GM12873 (cell line): ENCODE measurements around the gene PLXNA2.

ENCODE experiments used
- CTCF ChIP-seq: IDR thresholded peaks from 2 replicates; pipeline ENCODE4 v1.5.1; 2012; ENCODE audit warnings: low read depth, mild to moderate bottlenecking, moderate library complexity, low read length, control low read depth; ENCODE audit not compliant: insufficient read depth; ENCODE audit errors: missing control alignments

The PLXNA2 gene

DNA sequence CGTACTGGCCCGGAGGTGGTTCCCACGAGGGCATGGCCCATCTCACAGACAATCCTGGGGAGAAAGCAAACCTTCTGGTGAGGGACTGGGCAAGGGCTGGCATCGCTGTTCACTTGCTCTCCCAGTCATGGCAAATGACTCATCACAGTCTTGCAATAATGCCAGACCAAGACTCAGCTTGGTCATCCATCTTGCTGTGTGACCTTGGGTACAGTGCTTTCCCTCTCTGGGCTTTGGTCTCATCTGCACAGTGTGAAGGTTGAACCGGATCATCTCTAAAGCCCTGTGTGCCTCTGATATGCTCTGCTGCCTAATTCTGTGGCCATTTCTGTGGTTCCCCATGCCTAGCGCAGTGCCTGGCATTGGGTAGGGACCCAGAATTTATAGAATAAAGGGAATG, 189.7 kb downstream of the PLXNA2 start:
- no peak for TF ChIP-seq CTCF

DNA sequence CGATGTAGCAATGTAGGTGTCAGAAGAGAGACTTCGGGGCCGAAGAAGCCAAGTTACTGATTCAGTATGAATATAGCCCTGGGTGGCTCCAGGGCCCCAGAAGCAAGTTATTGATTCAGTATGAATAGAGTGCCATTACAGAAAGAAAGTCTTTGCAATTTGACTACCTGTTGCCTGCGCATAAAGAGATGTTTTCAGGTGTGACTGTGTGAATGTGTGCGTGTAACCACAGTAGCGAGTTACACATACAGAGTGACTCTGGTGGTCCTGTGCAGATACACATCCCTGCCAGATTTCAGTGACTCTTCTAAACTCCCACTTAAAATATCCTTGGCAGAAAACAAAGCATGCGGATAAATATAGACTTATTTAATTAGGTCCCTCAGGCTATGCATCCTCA, 190.5 kb downstream of the PLXNA2 start:
- no peak for TF ChIP-seq CTCF

DNA sequence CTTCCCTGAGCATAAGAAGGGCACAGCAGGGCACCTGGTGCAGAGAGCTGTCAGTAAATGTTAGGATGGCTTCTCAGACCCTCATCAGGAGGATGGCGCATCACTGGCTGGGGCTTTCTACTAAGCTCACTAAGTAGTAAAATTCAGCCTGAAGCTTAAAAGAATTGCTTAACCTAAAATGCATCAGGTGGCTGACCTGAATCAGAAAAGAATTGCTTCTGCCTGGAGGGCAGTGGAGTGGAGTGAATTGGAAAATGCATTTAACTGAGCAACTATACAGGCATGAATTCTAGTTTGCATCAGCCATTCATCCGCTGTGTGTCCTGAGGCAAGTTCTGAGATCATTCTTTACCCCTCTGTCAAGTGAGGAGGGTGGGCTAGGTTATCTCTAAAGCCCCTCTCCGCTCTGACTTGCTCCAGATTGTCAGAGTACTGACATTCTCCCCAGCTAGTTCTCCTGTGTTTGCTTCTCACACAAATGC, 191.2 kb downstream of the PLXNA2 start:
- TF ChIP-seq CTCF = no peak

DNA sequence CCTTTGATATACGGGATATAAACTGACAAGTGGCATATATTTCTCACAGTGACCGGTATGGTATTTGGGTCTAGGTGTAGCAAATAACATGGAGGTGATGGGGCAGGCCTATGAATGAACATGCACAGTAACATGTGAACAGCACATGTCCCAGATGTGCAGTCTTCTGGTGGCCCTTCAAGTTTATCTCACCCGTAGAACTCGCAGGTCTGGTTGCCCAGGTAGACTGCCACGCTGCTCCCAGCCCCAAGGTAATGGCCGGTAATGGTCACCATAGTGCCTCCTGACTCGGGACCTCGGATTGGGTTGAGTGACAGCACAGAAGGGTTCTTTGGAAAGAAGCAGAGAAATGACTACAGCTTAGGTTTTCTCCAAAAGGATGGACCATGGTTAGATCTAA, 192.0 kb downstream of the PLXNA2 start:
- no peak for TF ChIP-seq CTCF

DNA sequence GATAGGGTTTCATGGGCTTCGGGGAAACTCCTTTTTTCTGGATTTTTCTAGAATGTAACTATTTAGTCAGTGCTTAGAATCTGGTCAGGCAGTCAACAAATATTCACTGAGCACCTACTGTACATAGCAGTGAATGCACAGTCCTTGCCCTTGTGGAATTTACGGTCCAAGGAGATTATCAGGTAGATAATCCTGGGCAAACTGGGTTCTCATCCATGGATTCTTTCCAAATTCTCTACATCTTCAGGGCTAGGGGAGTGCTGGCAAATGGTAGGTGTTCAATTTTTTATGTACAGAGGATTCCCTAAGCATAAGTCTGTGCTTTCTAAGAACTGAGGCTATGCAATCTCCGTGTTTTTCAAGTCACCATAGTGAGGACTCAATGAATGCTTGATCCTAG, 192.5 kb downstream of the PLXNA2 start:
- no peak for TF ChIP-seq CTCF

GRCh38 chr1:208048904-208049303, 195.3 kb downstream of the PLXNA2 start:
- no peak for TF ChIP-seq CTCF

- TF ChIP-seq CTCF = no peak
Measured at GRCh38 chr1:208047975-208048374, 196.2 kb downstream of the PLXNA2 start.
